SK-N-SH (cell line): ENCODE data around the gene TSFM. TPM values are rescaled to one million over a fixed set of nuclear protein-coding genes. Genes with fewer than 3 reads are reported as not detected.

ENCODE experiments used
- CTCF ChIA-PET: fragments of 300-600, 350-600 bp; formaldehyde crosslinking; extraction: SDS; loops from one replicate; lab custom pipeline; 2021; lab: Yijun Ruan, JAX
- POLR2A ChIA-PET: fragments of 350-600 bp; sonication (Branson Sonifier 250); formaldehyde crosslinking; extraction: SDS; loops from one replicate; lab custom pipeline; 2020; ENCODE audit warnings: antibody characterized with exemption, inconsistent platforms; lab: Yijun Ruan, JAX
- DNase-seq: peaks from one replicate; pipeline ENCODE4 v3.0.0; 2012
- H2AFZ ChIP-seq: fragments of 200-600 bp; sonication (generic); 2 replicates; pipeline ENCODE4 v1.8.1; 2016; ENCODE audit warnings: antibody characterized with exemption, mild to moderate bottlenecking, low read depth
- H3F3A ChIP-seq: fragments of 200-600 bp; sonication (generic); replicated peaks from 2 replicates; pipeline ENCODE3; 2016; ENCODE audit warnings: antibody characterized with exemption, mild to moderate bottlenecking; ENCODE audit not compliant: insufficient read depth
- H3K27ac ChIP-seq, 2 experiments: fragments of 200-500 bp in 1 of 2; fragments of 200-600 bp in 1 of 2; sonication (Bioruptor generic) in 1 of 2; sonication (generic), shearing (Covaris generic) in 1 of 2; 2 replicates each; pipeline versions ENCODE4 v1.5.1 to v1.6.1; 2014 to 2016; ENCODE audit warnings: low read depth in 2 of 2, inconsistent platforms in 1 of 2, low read length in 1 of 2, mild to moderate bottlenecking in 1 of 2, mixed read lengths in 1 of 2
- H3K27me3 ChIP-seq: fragments of 200-600 bp; sonication (generic), shearing (Covaris generic); 2 replicates; pipeline ENCODE4 v1.6.1; 2016; ENCODE audit warnings: mixed run types; ENCODE audit not compliant: insufficient read depth
- H3K36me3 ChIP-seq, 2 experiments: fragments of 200-500 bp in 1 of 2; fragments of 200-600 bp in 1 of 2; sonication (Bioruptor generic) in 1 of 2; sonication (generic) in 1 of 2; replicated peaks in 1 of 2; 2 replicates each; pipeline versions ENCODE3 to v1.5.1; 2014 to 2016; ENCODE audit warnings: low read length in 1 of 2, mild to moderate bottlenecking in 1 of 2; ENCODE audit not compliant: insufficient read depth in 2 of 2, control insufficient read depth in 1 of 2
- H3K4me1 ChIP-seq, 2 experiments: fragments of 200-500 bp in 1 of 2; fragments of 200-600 bp in 1 of 2; sonication (Bioruptor generic) in 1 of 2; sonication (generic), shearing (Covaris generic) in 1 of 2; 2 replicates each; pipeline versions ENCODE4 v1.5.1 to v1.6.1; 2014 to 2016; ENCODE audit warnings: low read depth in 1 of 2, low read length in 1 of 2, mixed run types in 1 of 2; ENCODE audit not compliant: insufficient read depth in 2 of 2, control insufficient read depth in 1 of 2
- H3K4me2 ChIP-seq: fragments of 200-600 bp; sonication (generic), shearing (Covaris generic); 2 replicates; pipeline ENCODE4 v1.6.1; 2017; ENCODE audit warnings: mixed run types
- H3K4me3 ChIP-seq, 2 experiments: fragments of 200-500 bp in 1 of 2; fragments of 200-600 bp in 1 of 2; sonication (Bioruptor generic) in 1 of 2; sonication (generic), shearing (Covaris generic) in 1 of 2; 2 replicates each; pipeline versions ENCODE4 v1.5.1 to v1.8.1; 2014 to 2016; ENCODE audit warnings: low read depth in 2 of 2, inconsistent platforms in 1 of 2, low read length in 1 of 2, mild to moderate bottlenecking in 1 of 2, mixed read lengths in 1 of 2, moderate library complexity in 1 of 2
- H3K79me2 ChIP-seq: fragments of 200-600 bp; sonication (generic); 2 replicates; pipeline ENCODE4 v1.8.1; 2017; ENCODE audit warnings: mild to moderate bottlenecking; ENCODE audit not compliant: insufficient read depth
- H3K9ac ChIP-seq: fragments of 200-600 bp; sonication (generic); 2 replicates; pipeline ENCODE4 v1.6.1; 2017; ENCODE audit warnings: mixed run types
- H3K9me2 ChIP-seq: fragments of 200-600 bp; sonication (generic); 2 replicates; pipeline ENCODE4 v1.6.1; 2017; ENCODE audit warnings: mixed run types
- H3K9me3 ChIP-seq: fragments of 200-600 bp; sonication (generic); 2 replicates; pipeline ENCODE4 v1.6.1; 2017; ENCODE audit warnings: mixed run types, mild to moderate bottlenecking, moderate library complexity
- H4K20me1 ChIP-seq: fragments of 200-600 bp; sonication (generic); 2 replicates; pipeline ENCODE4 v1.6.1; 2017; ENCODE audit warnings: mild to moderate bottlenecking, mixed run types; ENCODE audit not compliant: insufficient read depth
- ELF1 ChIP-seq: IDR thresholded peaks from 2 replicates; pipeline ENCODE4 v1.4.0; 2012
- EP300 ChIP-seq, 2 experiments: IDR thresholded peaks; 2 replicates each; pipeline versions ENCODE4 v1.4.0 to v1.6.1; 2012; ENCODE audit warnings: borderline replicate concordance in 1 of 2, low read depth in 1 of 2, low read length in 1 of 2
- FOXJ3 ChIP-seq: sonication (generic); formaldehyde crosslinking; IDR thresholded peaks from 2 replicates; pipeline ENCODE4 v1.5.1; 2020; ENCODE audit warnings: mild to moderate bottlenecking, missing genetic modification reagents
- GABPA ChIP-seq: IDR thresholded peaks from 2 replicates; pipeline ENCODE4 v1.4.0; 2012; ENCODE audit warnings: low read depth, mild to moderate bottlenecking
- GATA2 ChIP-seq: sonication (generic); formaldehyde crosslinking; IDR thresholded peaks from 2 replicates; pipeline ENCODE4 v1.5.0; 2020; ENCODE audit warnings: mild to moderate bottlenecking, missing genetic modification reagents
- JUND ChIP-seq: IDR thresholded peaks from 2 replicates; pipeline ENCODE4 v1.4.0; 2012
- NFIC ChIP-seq: IDR thresholded peaks from 2 replicates; pipeline ENCODE4 v1.4.0; 2012; ENCODE audit warnings: borderline replicate concordance
- PBX3 ChIP-seq: IDR thresholded peaks from 2 replicates; pipeline ENCODE4; 2012
- RCOR1 ChIP-seq: fragments of 150-350 bp; IDR thresholded peaks from 2 replicates; pipeline ENCODE4 v1.6.1; 2017; ENCODE audit warnings: antibody characterized with exemption, low read length
- REST ChIP-seq: IDR thresholded peaks from 2 replicates; pipeline ENCODE4 v1.6.1; 2012; ENCODE audit warnings: mild to moderate bottlenecking, low read depth, low read length, moderate library complexity
- RFX5 ChIP-seq: IDR thresholded peaks from 2 replicates; pipeline ENCODE4 v1.6.1; 2012; ENCODE audit warnings: mild to moderate bottlenecking, improper control_type of control experiment, low read length
- TCF12 ChIP-seq: IDR thresholded peaks from 2 replicates; pipeline ENCODE4 v1.4.0; 2012
- TEAD4 ChIP-seq: IDR thresholded peaks from 2 replicates; pipeline ENCODE4 v1.4.0; 2012; ENCODE audit warnings: mild to moderate bottlenecking, borderline replicate concordance; ENCODE audit not compliant: insufficient read depth
- USF1 ChIP-seq: IDR thresholded peaks from 2 replicates; pipeline ENCODE4 v1.4.0; 2012; ENCODE audit warnings: low read depth, borderline replicate concordance
- USF2 ChIP-seq: fragments of 150-350 bp; IDR thresholded peaks from 2 replicates; pipeline ENCODE4 v1.6.1; 2017; ENCODE audit warnings: antibody characterized with exemption, low read length, low read depth, borderline replicate concordance
- YY1 ChIP-seq: IDR thresholded peaks from 2 replicates; pipeline ENCODE4 v1.4.0; 2012; ENCODE audit warnings: low read depth, mild to moderate bottlenecking
- WGBS: methylation state at CpG from one replicate; pipeline ENCODE4 v1.1.6; 2017; ENCODE audit warnings: low lambda C conversion rate; 5-methylcytosine and 5-hydroxymethylcytosine counted together
- polyA plus RNA-seq, 3 experiments: library from polyadenylated mRNA; depleted of rRNA; stranded (reverse); fragments of >200 nt; gene quantifications; 2 replicates each; pipeline ENCODE4 v1.2.3, GENCODE V29; 2012

The TSFM gene
- polyA plus RNA-seq, 1 of the 3 experiments (the other 2 are of a cell fraction): 28.7 TPM

- no peaks in the 10 kb centered on the region for H3K27me3 ChIP-seq
- H3K9me2 ChIP-seq: no peaks in the 10 kb centered on the region
- H2AFZ ChIP-seq: no peak overlapping the region
- 100% methylated on average over 2 of the region's 2 CpGs for WGBS
- no peak for TF ChIP-seq GABPA
- H3K27ac ChIP-seq: no peak overlapping the region
- H3K9ac ChIP-seq: no peak overlapping the region
- no peak for DNase-seq
- ChIA-PET POLR2A (no interaction called here), CTCF (interaction anchor here (0.8 to 4.3 kb wide), 9 partner anchors 14 to 84 kb away, joined by 3 to 34 read pairs (median 6); no protein-coding TSS in a partner anchor)
- H3K4me1 ChIP-seq: peaks cover 20 to 37% of the 10 kb centered on the region in 2 experiments; a peak in 3 of 4 replicates
- H4K20me1 ChIP-seq: peaks cover 99% of the 10 kb centered on the region
- peaks cover 10% of the 10 kb centered on the region for H3F3A ChIP-seq
- H3K79me2 ChIP-seq: peaks cover 94% of the 10 kb centered on the region
- H3K9me3 ChIP-seq: no peaks in the 10 kb centered on the region
- no peak overlapping the region for H3K4me3 ChIP-seq
- H3K4me2 ChIP-seq: no peak overlapping the region
- peaks cover 36 to 41% of the 10 kb centered on the region in 2 experiments for H3K36me3 ChIP-seq
Measured at GRCh38 chr12:57830393-57830792, 47.8 kb downstream of the TSFM start.

- CTCF ChIA-PET: interaction anchor here (0.8 to 8.4 kb wide), 14 partner anchors 8 to 101 kb away, joined by 3 to 146 read pairs (median 7); partner anchors contain the start of genes CTDSP2 and TSFM
- Histone ChIP-seq H3K4me2 (peak overlapping the region; percentile 34), H3K4me3 (no peak overlapping the region), H3K27ac (peak overlapping the region; percentile 5 to 15; a peak in 1 of 4 replicates), H3K4me1 (peaks cover 44 to 60% of the 10 kb centered on the region in 2 experiments; a peak in 3 of 4 replicates), H4K20me1 (peaks cover 99% of the 10 kb centered on the region), H3K9ac (no peak overlapping the region), H3K36me3 (peaks cover 12 to 15% of the 10 kb centered on the region in 2 experiments), H2AFZ (no peak overlapping the region), H3K79me2 (peaks cover 100% of the 10 kb centered on the region), H3K27me3 (no peaks in the 10 kb centered on the region), H3K9me2 (no peaks in the 10 kb centered on the region), H3F3A (peaks cover 24% of the 10 kb centered on the region), H3K9me3 (no peaks in the 10 kb centered on the region)
- DNase-seq: no peak
- 69% methylated on average over 9 of the region's 10 CpGs for WGBS
- TF ChIP-seq TEAD4: no peak
- peak; percentile 19; the same call in 1 of the 2 replicates for TF ChIP-seq PBX3
- TF ChIP-seq TCF12: peak; percentile 7; the same call in 1 of the 2 replicates
- POLR2A ChIA-PET: interaction anchor here (1.3 kb wide), 1 partner anchor 64 kb away, joined by 3 read pairs; no protein-coding TSS in a partner anchor
Measured at GRCh38 chr12:57832966-57833365, 50.4 kb downstream of the TSFM start.

GRCh38 chr12:57833672-57834071 lies 51.1 kb downstream of the TSFM start:
- peaks cover 31% of the 10 kb centered on the region for H3F3A ChIP-seq
- H3K36me3 ChIP-seq: peaks cover 7 to 8% of the 10 kb centered on the region in 2 experiments
- no peaks in the 10 kb centered on the region for H3K9me3 ChIP-seq
- no peaks in the 10 kb centered on the region for H3K9me2 ChIP-seq
- no peaks in the 10 kb centered on the region for H3K27me3 ChIP-seq
- peak overlapping the region in 1 of 2 experiments; percentile 15; a peak in 2 of 4 replicates for H3K27ac ChIP-seq
- H3K4me2 ChIP-seq: peak overlapping the region; percentile 34
- ChIA-PET POLR2A (interaction anchor here (1.3 kb wide), 1 partner anchor 63 kb away, joined by 3 read pairs; no protein-coding TSS in a partner anchor), CTCF (interaction anchor here (1.1 to 8.4 kb wide), 8 partner anchors 11 to 71 kb away, joined by 3 to 146 read pairs (median 12); partner anchors contain the start of genes CTDSP2 and TSFM)
- WGBS: 96% methylated on average over 3 of the region's 3 CpGs
- no peak for DNase-seq
- no peak overlapping the region for H2AFZ ChIP-seq
- H3K79me2 ChIP-seq: peaks cover 100% of the 10 kb centered on the region
- peaks cover 50 to 67% of the 10 kb centered on the region in 2 experiments; a peak in 3 of 4 replicates for H3K4me1 ChIP-seq
- peaks cover 99% of the 10 kb centered on the region for H4K20me1 ChIP-seq
- no peak overlapping the region for H3K4me3 ChIP-seq
- no peak overlapping the region for H3K9ac ChIP-seq
- TF ChIP-seq FOXJ3 (no peak), USF1 (no peak), GATA2 (CRISPR knock-in tag) (no peak), USF2 (no peak), REST (no peak), JUND (no peak), RCOR1 (no peak), EP300 (IDR thresholded peaks at IDR 0.05; ENCODE audit: borderline replicate concordance in 1 of 2, low read depth in 1 of 2, low read length in 1 of 2) (no peak), NFIC (no peak), YY1 (no peak), ELF1 (no peak), RFX5 (no peak)
